AG09319 (cell line): Measurements from ENCODE around the gene PLAAT1.

Experiments used
- DNase-seq: peaks from one replicate; pipeline ENCODE4 v3.0.0-alpha.2; 2010; ENCODE audit warnings: low read depth; ENCODE audit errors: extremely low read depth
- CTCF ChIP-seq: IDR thresholded peaks from 2 replicates; pipeline ENCODE4 v1.5.1; 2011; ENCODE audit warnings: low read depth, mild to moderate bottlenecking, inconsistent platforms, low read length, moderate library complexity

PLAAT1 gene

GRCh38 chr3:193240850-193241706 is at the start of gene PLAAT1:
Gene PLAAT1 (plus strand): TSS chr3:193241222. CDS start chr3:193255651, 14,429 bp downstream.
- DNase-seq, result no peak
- no peak for TF ChIP-seq CTCF

- TF ChIP-seq CTCF, result no peak
- no peak for DNase-seq
Observed at GRCh38 chr3:193194371-193194770, 46.7 kb upstream of the PLAAT1 start.

GRCh38 chr3:193196746-193197145 is 44.3 kb upstream of the PLAAT1 start:
- no peak for TF ChIP-seq CTCF
- no peak for DNase-seq

- no peak for DNase-seq
- no peak for TF ChIP-seq CTCF
Observed at GRCh38 chr3:193207290-193208273, 33.4 kb upstream of the PLAAT1 start.

GRCh38 chr3:193210618-193211017 is 30.4 kb upstream of the PLAAT1 start:
- no peak for DNase-seq

GRCh38 chr3:193211173-193211572 is 29.8 kb upstream of the PLAAT1 start:
- no peak for DNase-seq
- TF ChIP-seq CTCF, result no peak

More at GRCh38 chr3:193210618-193211017, 30.4 kb upstream of the PLAAT1 start:
- TF ChIP-seq CTCF, result no peak
